ENCODE measurements around the gene MAP3K14.

The MAP3K14 gene

DNA sequence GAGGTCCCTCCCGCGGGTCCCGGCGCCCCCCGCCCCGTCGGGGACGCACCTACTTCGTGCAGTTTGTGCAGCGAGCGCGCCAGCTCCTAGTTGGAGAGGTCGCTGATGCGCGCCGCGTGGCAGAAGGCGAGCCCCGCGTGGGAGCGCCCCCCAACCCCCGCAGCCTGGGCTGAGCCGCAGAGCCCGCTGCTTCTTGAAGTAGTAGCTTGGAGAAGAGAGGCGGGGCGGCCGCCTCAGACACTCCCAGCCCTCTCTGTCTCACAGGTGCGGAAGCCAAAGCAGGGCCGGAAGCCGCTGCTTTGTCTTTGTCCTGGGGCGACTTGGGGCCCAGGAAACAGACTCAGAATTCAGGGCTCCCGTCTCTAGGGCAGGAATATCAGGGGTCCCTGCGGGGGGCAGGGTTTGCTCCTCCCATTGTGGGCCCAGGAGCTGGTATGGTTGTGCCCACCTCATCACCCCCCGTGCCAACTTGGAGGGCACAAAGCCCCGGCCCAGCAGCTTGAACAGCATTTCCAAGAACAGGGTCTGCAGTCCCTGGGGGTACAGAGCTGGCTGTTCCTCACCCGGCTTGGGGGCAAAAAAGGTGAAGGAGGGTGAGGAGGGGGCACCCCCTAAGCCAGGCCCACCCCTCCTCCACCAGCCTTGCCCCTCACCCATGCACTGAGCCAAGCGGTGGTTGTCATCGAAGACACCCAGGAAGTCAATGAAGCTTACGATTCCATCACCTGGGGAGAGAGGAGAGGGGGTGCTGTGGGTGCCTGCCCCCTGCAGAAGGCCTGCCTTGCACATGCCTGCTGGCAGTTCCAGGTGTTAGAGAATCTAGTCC is 68.5 kb downstream of the MAP3K14 start:
- no peak for DNase-seq
- peak; percentile 13 for TF ChIP-seq POLR2A (IDR thresholded peaks at IDR 0.05; ENCODE audit: low read length)
- TF ChIP-seq GATA1 (IDR thresholded peaks at IDR 0.05; ENCODE audit: low read depth, low read length), result no peak

DNA sequence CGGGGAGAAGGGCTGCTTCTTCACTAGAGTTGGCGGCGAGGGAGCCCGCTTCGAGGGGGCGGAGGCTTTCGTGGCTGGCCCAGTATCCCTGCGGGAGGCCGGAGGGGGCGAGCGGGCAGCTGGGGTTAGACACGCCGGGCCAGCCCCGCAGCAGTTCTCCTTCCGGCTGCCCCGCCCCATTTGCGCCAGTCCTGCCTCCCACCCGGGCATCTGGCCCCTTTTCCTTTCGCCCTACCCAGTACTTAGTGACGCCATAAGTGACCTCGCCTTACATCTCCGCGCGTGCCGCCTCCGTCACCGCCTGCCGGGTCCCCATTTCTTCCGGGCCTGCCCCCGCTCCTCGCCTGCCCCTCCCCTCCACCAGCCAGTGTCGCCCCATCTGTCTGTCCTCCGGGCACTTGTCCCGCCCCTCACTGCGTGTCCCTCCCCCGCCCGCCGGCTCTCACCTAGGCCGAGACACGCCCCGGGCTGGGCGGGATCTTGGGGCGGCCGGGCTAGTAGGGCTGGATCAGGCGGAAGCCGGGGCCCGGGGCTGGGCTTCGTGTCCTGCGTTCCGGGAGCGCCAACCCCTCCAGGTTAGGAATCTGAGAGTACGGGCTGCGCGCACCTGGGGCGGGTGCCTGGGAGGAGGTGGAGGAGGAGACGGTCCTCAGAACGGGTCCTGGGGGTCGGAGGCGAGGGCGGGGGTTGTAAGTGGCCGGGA is 69.2 kb downstream of the MAP3K14 start:
- TF ChIP-seq GATA1 (IDR thresholded peaks at IDR 0.05; ENCODE audit: low read depth, low read length) (no peak), POLR2A (IDR thresholded peaks at IDR 0.05; ENCODE audit: low read length) (peak; percentile 53)
- peak; percentile 76 for DNase-seq

DNA sequence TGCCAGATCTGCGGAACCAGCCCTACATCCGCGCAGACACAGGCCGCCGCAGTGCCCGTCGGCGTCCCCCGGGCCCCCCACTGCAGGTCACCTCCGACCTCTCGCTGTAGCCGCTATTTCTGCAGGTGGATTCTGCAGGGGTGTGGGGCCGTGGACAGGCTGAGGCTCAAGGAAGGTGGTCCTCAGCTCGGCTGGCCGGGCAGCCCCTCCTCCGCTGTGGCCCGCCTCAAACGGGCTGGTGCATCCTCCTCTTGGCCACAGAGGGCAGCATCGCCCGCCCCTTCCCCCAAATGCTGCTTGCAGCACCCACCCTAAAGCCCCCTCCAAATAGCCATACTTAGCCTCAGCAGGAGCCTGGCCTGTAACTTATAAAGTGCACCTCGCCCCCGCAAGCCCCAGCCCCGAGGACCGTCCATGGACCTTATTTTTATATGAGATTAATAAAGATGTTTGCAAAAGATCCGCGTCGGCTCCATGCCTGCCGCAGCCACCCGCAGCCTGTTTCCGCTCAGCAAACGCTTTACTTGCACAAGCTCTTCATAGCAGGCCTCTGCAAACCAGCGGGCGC is 69.9 kb downstream of the MAP3K14 start:
- TF ChIP-seq GATA1 (IDR thresholded peaks at IDR 0.05; ENCODE audit: low read depth, low read length) (no peak), POLR2A (IDR thresholded peaks at IDR 0.05; ENCODE audit: low read length) (no peak)
- DNase-seq, result peak in 1 of 2 experiments; percentile 31

DNA sequence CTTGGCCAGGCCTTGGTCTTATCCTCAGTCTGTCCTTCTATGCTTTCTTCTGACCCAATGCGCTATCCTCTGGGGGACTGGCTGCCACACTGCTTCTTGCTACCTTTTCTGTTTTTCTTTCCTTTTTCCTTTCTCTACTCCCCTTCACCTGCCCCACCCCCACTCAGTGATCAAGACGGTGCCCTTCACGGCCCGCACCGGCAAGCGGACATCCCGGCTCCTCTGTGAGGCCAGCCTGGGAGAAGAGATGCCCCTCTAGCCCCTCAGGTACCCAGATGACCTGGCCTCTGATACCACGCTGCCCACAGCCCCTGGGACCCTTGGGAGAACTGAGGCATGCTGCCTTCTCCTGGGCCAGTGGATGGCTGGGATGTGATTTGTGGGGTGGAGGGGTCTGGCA is 70.5 kb downstream of the MAP3K14 start:
- no peak for TF ChIP-seq GATA1 (IDR thresholded peaks at IDR 0.05; ENCODE audit: low read depth, low read length)
- no peak for TF ChIP-seq POLR2A (IDR thresholded peaks at IDR 0.05; ENCODE audit: low read length)
- no peak for DNase-seq

DNA sequence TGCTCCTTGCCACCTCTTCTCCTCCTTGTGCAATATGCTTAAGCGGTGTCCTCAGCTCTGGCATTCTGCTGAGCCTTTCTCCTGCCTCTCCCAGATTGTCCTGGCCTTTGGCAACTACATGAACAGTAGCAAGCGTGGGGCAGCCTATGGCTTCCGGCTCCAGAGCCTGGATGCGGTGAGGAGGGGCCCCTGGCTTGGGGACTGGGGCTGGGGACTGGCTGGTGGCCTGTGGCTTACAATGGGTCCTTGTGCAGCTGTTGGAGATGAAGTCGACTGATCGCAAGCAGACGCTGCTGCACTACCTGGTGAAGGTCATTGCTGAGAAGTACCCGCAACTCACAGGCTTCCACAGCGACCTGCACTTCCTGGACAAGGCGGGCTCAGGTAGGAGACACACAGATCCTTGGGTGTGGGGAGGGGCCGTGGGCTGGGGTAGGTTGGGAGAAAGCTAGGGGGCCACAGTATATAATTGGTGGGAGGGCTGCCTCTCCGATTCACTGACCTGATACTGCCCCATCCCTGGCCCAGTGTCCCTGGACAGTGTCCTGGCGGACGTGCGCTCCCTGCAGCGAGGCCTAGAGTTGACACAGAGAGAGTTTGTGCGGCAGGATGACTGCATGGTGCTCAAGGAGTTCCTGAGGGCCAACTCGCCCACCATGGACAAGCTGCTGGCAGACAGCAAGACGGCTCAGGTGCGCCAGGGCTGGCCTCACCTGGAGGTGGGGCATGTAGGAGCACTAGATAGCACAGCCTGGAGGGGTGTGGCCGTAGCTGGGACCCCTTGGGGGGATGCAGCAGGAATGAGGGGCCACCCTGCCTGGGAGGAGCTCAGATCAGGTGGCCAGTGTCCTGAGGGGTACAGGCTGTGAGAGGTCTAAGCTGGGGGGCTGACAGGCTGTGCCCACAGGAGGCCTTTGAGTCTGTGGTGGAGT is 71.8 kb downstream of the MAP3K14 start:
- no peak for DNase-seq
- TF ChIP-seq POLR2A (IDR thresholded peaks at IDR 0.05; ENCODE audit: low read length), result no peak

DNA sequence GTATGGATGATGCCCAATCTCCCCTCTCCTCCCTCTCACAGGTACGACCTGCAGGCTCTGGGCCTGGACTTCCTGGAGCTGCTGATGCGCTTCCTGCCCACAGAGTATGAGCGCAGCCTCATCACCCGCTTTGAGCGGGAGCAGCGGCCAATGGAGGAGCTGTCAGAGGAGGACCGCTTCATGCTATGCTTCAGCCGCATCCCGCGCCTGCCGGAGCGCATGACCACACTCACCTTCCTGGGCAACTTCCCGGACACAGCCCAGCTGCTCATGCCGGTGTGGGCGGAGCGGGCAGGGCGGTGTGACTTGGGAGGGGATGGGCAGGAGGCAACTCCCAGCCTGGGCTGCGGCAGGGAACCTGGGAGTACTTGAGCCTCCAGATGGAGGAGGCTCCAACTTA is 73.1 kb downstream of the MAP3K14 start:
- DNase-seq, result no peak
- TF ChIP-seq POLR2A (IDR thresholded peaks at IDR 0.05; ENCODE audit: low read length) (no peak), GATA1 (IDR thresholded peaks at IDR 0.05; ENCODE audit: low read depth, low read length) (no peak)

DNA sequence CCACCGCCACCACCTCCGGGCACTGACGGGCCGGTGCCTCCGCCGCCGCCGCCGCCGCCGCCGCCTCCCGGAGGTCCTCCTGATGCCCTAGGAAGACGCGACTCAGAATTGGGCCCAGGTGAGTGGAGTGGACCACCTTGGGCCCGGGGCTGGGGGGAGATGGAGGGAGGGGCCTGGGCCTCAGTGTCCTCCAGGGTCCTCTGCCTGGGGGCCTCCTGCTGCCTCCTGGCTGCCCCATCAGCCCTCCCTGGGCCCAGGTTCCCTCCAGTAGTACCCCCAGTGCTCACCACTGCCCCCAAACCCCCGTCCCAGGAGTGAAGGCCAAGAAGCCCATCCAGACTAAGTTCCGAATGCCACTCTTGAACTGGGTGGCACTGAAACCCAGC is 74.8 kb downstream of the MAP3K14 start:
- no peak for DNase-seq
- TF ChIP-seq POLR2A (IDR thresholded peaks at IDR 0.05; ENCODE audit: low read length) (no peak), GATA1 (IDR thresholded peaks at IDR 0.05; ENCODE audit: low read depth, low read length) (no peak)

DNA sequence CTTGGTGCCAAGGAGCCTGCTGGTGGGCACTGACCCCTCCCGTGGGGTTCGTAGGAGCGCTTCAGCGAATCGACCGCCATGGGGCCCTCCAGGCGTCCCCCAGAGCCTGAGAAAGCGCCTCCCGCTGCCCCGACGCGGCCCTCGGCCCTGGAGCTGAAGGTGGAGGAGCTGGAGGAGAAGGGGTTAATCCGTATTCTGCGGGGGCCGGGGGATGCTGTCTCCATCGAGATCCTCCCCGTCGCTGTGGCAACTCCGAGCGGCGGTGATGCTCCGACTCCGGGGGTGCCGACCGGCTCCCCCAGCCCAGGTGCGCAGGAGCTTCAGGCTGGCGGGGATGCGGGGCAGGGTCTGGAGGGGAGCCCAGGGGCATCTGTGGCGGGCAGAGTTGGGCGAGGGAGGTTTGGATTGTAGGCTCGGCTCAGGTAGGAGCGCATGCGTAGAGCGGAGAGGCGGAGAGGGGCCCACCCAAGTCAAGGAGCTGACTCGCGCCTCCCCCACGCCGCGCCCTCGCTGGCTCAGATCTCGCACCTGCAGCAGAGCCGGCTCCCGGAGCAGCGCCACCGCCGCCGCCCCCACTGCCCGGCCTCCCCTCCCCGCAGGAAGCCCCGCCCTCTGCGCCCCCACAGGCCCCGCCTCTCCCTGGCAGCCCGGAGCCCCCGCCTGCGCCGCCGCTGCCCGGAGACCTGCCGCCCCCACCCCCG is 75.3 kb downstream of the MAP3K14 start:
- TF ChIP-seq POLR2A (IDR thresholded peaks at IDR 0.05; ENCODE audit: low read length) (no peak), GATA1 (IDR thresholded peaks at IDR 0.05; ENCODE audit: low read depth, low read length) (no peak)
- DNase-seq, result no peak

DNA sequence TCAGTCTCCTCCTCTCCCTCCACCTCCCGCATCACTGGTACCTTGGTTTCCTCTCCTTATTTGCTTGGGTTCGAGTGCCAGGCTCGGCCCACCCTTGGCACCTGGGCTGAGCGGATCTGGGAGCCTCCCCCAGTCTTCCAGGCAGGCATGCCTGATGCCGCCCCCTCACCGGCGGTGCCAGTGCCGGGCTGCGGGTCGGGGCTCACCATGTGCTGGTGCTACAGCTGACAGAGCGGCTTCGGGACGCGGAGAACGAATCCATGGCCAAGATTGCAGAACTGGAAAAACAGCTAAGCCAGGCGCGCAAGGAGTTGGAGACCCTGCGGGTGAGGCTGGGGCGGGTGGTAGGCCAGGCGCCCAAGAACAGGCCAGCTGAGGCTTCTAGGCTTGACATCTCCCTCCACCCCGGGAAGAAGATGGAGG is 75.9 kb downstream of the MAP3K14 start:
- TF ChIP-seq POLR2A (IDR thresholded peaks at IDR 0.05; ENCODE audit: low read length), result no peak
- no peak for TF ChIP-seq GATA1 (IDR thresholded peaks at IDR 0.05; ENCODE audit: low read depth, low read length)
- DNase-seq, result no peak

DNA sequence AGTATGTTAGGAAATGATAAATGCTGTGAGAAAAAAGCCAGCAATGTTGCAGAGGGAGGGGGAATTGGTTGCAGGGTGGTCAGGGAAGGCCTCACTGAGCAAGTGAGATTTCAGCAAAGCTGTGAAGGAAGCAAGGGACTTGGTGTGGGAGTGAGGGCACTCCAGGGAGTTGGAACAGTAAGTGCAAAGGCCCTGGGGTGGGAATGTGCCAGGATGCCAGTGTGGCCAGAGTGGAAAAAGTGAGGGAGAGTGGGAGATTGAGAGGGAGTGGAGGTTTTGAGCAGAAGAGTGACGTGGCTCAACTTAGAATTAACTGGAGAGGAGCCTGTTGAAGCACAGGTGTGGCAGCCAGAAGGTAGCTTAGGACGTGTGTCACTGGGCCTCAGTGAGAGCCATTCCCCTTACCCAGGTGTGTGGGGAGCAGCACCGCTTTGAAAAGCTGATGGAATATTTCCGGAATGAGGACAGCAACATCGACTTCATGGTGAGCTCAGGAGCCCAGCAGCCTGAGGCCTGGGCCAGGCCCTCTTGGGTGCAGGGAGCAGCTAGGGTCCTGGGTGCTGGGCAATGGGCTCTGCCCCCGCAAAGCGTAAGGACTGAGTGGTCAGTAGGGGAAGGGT is 78.6 kb downstream of the MAP3K14 start:
- no peak for TF ChIP-seq POLR2A (IDR thresholded peaks at IDR 0.05; ENCODE audit: low read length)
- no peak for TF ChIP-seq GATA1 (IDR thresholded peaks at IDR 0.05; ENCODE audit: low read depth, low read length)
- DNase-seq, result no peak

DNA sequence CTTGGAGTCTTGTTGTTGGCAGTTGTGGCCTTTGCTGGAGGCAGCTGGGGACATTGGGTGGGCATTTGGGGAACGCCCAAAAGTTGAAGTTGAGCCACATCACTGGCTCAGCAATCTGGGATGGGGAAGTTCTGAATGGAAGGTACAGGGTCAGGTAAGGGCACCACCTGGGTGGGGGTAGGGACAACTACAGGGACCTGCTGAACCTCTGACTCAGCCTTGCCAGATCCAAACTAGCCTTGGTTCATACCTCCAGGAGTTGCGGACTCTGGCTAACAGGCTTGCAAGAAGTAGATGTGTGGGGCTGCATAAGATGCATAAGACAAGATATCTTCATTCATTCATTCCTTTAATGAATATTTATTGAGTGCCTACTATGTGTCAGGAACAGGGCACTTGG is 79.1 kb downstream of the MAP3K14 start:
- DNase-seq, result no peak
- no peak for TF ChIP-seq GATA1 (IDR thresholded peaks at IDR 0.05; ENCODE audit: low read depth, low read length)
- TF ChIP-seq POLR2A (IDR thresholded peaks at IDR 0.05; ENCODE audit: low read length), result no peak

DNA sequence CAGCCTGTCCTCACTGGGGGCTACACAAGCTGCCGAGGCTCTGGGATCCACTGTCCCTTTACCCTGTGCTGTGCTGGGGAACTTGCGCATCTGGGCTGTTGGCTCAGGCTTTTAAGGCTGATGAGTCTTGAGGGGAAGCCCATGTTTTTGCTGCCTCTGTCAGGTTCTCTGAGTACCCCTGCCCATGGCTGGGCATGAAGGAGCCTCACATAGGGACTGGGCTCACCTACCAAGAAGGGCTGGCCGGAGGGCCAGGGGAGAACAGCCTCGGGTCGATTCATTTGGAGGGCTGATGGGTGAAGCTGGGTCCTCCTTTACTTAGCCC is 80.6 kb downstream of the MAP3K14 start:
- TF ChIP-seq POLR2A (IDR thresholded peaks at IDR 0.05; ENCODE audit: low read length) (no peak), GATA1 (IDR thresholded peaks at IDR 0.05; ENCODE audit: low read depth, low read length) (no peak)
- no peak for DNase-seq
